Stimulated activated CD8-positive, alpha-beta memory T cell treated with anti-CD3 and anti-CD28 coated beads, Interleukin-7, amount 100 ng/mL, for 48 hours (primary cell): ENCODE measurements around the gene HDGFL2.
A peak's percentile ranks its signal among the peaks of the same experiment; 100 is the strongest.
"Not testable (repeated sequence)": the region's sequence is repeated elsewhere in the genome, so short reads cannot be mapped to it uniquely, and the experiment has no call there.

Experiments used
- DNase-seq, 2 donors: peaks; one replicate each; pipeline ENCODE4 v3.0.0-alpha.2; 2020; ENCODE audit warnings: low read depth in 1 of 2; ENCODE audit errors: extremely low read depth in 1 of 2

HDGFL2 gene

DNA sequence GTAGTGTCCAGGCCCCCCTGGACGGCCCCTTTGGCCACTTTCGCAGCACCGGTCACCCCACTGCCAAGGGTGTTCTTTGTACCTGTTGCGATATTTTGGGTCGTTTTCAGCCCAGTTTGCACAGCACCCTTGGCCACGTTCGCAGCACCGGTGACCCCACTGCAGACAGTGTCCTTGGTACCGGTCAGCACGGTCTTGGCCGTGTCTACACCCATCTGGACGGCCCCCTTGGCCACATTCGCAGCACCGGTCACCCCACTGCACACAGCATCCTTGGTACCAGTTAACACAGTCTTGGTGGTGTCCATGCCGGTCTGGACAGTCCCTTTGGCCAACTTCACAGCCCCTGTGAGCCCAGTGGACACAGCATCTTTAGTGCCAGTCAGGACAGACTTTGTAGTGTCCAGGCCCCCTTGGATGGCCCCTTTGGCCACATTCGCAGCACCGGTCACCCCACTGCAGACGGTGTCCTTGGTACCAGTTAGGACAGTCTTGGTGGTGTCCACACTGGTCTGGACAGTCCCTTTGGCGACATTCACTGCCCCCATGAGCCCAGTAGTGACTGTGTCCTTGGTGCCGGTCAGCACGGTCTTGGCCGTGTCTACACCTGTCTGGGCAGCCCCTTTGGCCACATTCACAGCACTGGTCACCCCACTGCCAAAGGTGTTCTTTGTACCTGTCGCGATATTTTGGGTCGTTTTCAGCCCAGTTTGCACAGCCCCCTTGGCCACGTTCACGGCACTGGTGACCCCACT, 39.4 kb downstream of the HDGFL2 start:
- no peak for DNase-seq

DNA sequence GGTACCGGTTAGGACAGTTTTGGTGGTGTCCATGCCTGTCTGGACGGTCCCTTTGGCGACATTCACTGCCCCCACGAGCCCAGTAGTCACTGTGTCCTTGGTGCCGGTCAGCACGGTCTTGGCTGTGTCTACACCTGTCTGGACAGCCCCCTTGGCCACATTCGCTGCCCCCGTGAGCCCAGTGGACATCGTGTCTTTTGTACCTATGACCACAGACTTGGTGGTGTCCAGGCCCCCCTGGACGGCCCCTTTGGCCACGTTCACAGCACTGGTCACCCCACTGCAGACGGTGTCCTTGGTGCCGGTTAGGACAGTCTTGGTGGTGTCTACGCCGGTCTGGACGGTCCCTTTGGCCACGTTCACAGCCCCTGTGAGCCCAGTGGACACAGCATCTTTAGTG, 40.0 kb downstream of the HDGFL2 start:
- DNase-seq: no peak

- no peak for DNase-seq
Measured at GRCh38 chr19:4513248-4513647, 41.2 kb downstream of the HDGFL2 start.

DNA sequence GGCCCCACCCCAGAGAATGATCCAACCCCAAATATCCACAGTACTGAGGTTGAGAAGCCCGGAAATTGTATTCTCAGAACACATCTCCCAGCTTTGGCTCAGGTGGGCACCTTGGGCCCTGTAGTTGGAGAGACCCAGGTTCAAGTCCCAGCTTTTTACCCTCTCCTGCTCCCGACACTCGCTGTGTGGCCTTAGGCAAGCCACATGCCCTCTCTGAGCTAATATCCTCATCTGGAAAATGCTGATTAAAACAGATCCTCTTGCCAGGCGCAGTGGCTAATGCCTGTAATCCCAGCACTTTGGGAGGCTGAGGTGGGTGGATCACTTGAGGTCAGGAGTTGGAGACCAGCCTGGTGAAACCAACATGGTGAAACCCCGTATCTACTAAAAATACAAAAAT, 43.6 kb downstream of the HDGFL2 start:
- DNase-seq: no peak

DNA sequence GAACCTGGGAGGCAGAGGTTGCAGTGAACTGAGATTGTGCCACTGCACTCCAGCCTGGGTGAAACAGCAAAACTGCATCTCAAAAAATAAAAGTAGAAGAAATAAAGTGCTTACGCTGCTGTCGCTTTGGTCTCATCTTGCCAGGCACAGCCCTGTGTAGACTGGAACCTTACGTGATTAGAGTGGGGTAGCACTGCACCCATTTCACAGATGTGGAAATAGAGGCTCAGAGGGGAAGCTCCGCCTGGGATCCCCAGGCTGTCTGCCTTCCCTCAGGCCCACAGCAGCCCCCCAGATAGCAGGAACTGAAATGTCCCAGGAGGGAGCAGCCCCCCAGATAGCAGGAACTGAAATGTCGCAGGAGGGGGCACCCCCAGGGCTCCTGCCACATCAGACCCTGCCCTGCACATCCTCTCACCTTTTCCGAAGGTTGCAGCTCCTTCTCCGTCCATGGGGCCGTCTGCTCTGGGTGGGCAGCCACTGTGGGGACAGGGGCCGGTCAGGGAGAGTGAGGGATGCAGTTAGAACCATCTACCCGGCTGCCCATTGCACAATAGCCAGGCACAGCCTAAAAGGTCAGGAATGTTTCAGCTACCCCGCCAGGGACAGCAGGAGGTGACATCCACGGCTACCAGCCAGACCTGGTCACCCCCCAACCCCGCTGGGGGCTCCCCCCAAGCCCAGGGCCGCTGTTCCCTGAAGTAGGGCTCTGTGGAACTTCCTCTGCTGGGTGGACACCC, 44.3 kb downstream of the HDGFL2 start:
- DNase-seq: no peak

GRCh38 chr19:4516939-4517300, 44.8 kb downstream of the HDGFL2 start:
- DNase-seq: no peak

- DNase-seq: no peak
Measured at GRCh38 chr19:4517451-4518057, 45.5 kb downstream of the HDGFL2 start.

- no peak for DNase-seq
Measured at GRCh38 chr19:4518345-4519171, 46.5 kb downstream of the HDGFL2 start, which contains the start of gene PLIN4. TSS of gene PLIN4 (minus strand) at chr19:4518486. CDS start at chr19:4518272, 214 bp downstream.

- no peak for DNase-seq
Measured at GRCh38 chr19:4519172-4519496, 47.0 kb downstream of the HDGFL2 start.

- no peak for DNase-seq
Measured at GRCh38 chr19:4519521-4520277, 47.6 kb downstream of the HDGFL2 start.

DNA sequence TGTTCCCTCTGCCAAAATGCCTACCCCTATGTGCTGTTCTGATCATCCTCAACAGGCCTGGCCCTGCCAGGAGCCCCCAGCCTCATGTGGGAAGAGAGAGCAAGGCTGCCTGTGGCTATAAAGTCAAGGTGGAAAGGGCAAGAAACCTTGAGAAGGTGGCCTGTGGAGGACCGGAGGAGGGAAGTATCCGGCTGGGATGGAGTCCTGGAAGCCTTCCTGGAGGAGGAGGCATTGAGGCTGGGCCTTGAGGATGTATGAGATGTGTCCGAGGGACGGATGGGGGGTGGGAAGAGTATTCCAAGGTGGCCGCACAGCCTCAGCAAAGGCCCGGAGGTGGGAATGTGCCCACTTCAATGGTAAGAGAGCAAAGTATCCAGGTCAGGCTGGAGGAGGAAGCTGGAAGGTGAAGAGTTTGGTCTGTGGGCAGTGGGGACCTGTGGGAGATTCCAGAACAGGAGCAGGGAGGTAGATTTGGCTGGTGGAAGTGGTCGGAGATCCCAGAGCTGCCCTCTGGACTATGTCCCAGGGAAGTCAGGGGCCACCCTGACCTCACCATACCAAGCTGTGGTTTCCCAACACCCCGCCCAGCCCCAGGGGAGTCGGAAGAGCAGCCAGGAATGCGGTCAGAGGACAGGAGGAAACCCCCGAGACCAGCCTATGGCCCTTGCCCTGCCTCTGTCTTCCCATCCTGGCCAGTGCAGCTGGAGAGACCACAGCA, 49.2 kb downstream of the HDGFL2 start:
- no peak for DNase-seq

DNA sequence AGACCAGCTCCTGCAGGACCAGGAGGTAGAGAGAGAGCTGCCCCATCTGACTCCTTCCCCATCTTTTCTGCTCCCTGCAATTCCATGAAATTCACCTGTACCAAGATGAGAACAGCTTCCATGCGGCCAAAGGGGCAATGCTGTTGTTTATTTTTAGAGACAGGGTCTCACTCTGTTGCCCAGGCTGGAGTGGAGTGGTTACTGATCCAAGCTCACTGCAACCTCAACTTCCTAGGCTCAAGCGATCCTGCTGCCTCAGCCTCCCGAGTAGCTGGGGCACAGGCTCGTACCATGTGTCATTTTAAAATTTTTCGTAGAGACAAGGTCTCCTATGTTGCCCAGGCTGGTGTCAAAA, 49.8 kb downstream of the HDGFL2 start:
- no peak for DNase-seq

- no peak for DNase-seq
Measured at GRCh38 chr19:4522291-4523002, 50.4 kb downstream of the HDGFL2 start.

GRCh38 chr19:4523306-4524110, 51.4 kb downstream of the HDGFL2 start:
- DNase-seq: no peak

- DNase-seq: peak in 1 of 2 donors; percentile 47
Measured at GRCh38 chr19:4524808-4525562, 52.9 kb downstream of the HDGFL2 start.

DNA sequence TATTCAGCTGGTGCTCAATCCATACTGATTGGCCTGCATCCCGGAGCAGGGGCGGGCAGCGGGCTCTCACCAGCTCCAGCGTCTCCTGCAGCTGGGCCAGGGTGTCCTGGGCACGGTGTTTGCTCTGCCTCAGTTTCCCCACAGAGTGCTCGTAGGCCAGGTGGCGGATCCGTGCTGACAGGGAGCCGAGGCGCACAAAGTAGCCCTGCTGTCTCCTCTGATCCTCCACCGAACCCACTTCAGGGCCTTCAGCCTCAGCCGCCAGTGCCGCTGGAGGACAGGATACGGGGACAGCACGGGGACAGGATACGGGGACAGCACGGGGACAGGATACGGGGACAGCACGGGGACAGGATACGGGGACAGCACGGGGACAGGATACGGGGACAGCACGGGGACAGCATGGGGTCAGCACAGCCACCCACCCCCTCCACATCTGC, 53.5 kb downstream of the HDGFL2 start:
- no peak for DNase-seq

DNA sequence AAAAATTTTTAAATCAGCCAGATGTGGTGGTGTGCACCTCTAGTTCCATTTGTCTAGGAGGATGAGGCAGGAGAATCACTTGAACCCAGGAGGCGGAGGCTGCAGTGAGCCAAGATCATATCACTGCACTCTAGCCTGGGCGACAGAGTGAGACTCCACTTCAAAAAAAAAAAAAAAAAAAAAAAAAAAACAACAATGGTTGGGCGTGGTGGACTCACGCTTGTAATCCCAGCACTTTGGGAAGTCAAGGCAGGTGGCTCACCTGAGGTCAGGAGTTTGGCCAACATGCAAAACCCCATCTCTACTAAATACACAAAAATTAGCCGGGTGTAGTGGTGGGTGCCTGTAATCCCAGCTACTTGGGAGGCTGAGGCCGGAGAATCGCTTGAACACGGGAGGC, 55.3 kb downstream of the HDGFL2 start:
- DNase-seq: not testable (repeated sequence)

DNA sequence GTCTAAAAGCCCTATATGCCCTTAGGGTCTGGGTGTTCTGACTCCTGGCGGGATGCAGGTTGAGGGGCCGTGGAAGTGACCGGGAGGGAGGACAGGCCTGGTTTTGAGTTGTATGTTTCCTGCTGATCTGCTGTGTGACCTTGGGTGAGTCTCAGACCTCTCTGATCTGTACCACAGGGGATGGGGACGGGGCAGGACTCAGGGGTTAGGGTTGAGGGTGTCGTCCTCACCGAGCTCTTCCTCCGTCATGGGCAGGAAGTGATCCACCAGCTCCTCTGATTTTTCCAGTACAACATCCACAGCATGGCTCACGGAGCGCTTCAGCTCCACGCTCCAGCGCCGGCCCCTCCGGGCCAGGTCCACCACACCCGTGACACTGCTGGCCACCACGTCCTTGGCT, 56.7 kb downstream of the HDGFL2 start:
- no peak for DNase-seq
